HT1080 (cell line): Measurements from ENCODE around the gene FUS. TPM values are rescaled to one million over a fixed set of nuclear protein-coding genes. Genes with fewer than 3 reads are reported as not detected.

ENCODE experiments used
- DNase-seq: peaks from one replicate; pipeline ENCODE4 v3.0.0-alpha.2; 2015; ENCODE audit warnings: low read depth
- small RNA-seq: library from RNA; depleted of rRNA; stranded (forward); fragments of <200 nt; gene quantifications from one replicate; pipeline ENCODE3, GENCODE V24; 2014
- total RNA-seq: library from RNA; depleted of rRNA; stranded (reverse); fragments of >200 nt; shearing (Covaris generic); gene quantifications from 2 replicates; pipeline ENCODE4 v1.2.3, GENCODE V29; 2014; rRNA removed

Gene FUS
- total RNA-seq, 1 experiment from 2014 or later = 34.0 TPM

DNA sequence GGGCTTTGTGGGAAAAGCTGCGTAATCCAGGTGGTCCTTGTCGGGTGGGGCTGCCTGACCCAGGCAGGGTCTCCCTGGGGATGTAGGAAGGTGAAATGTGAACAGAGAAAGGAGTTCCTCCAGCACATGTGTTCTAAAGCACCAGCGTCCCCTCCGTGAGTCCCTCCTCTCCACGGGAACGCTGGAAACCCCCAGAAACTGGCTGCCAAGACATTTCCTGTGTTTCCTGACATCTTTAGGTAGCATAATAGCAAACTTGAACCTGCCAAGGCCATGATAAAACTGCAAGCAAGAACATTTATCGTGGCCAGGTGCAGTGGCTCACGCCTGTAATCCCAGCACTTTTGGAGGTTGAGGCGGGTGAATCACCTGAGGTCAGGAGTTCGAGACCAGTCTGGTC, 49.6 kb downstream of the FUS start:
- DNase-seq = no peak

DNA sequence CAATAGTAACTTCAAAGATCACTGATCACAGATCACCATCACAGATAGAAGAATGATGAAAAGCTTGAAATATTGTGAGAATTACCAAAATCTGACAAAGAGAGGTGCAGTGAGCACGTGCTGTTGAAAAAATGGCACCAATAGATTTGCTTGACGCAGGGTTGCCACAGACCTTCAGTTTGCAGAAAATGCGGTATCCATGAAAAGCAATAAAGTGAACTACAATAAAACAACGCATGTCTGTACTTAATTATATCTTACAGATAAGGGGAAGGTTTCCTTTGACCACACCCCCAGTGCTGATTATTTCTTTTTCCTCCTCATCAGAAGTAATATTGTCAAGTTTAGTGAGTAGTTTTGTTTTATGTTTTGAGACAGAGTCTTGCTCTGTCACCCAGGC, 58.1 kb downstream of the FUS start:
- no peak for DNase-seq

Small RNA genes within 50 kb of the gene (small RNA-seq; reads per million reads assigned to genes)
- not detected for gene AC009088.4
- gene NDUFA3P6 = not detected

Other genes with a start within 250 kb of the FUS start
- gene ORAI3, start 231.1 kb upstream of the FUS start, total RNA-seq = 9.4 and 10.5 TPM in 2 replicates
- gene SETD1A, start 222.4 kb upstream of the FUS start, total RNA-seq = 3.1 and 5.3 TPM in 2 replicates
- 7.3 and 8.9 TPM in 2 replicates for gene HSD3B7, start 194.9 kb upstream of the FUS start, total RNA-seq
- 1.0 and 2.1 TPM in 2 replicates for gene STX1B, start 169.5 kb upstream of the FUS start, total RNA-seq
- 37.9 and 43.7 TPM in 2 replicates for gene STX4, start 146.6 kb upstream of the FUS start, total RNA-seq
- gene ZNF668, start 105.9 kb upstream of the FUS start, total RNA-seq = 16.9 and 21.5 TPM in 2 replicates
- gene ZNF646, start 105.7 kb upstream of the FUS start, total RNA-seq = 14.0 and 24.8 TPM in 2 replicates
- 0.72 and 0.80 TPM in 2 replicates for gene PRSS53, start 91.2 kb upstream of the FUS start, total RNA-seq
- gene VKORC1, start 85.3 kb upstream of the FUS start, total RNA-seq = 104 and 114 TPM in 2 replicates
- gene BCKDK, start 71.8 kb upstream of the FUS start, total RNA-seq = 56.4 and 66.0 TPM in 2 replicates
- gene KAT8, start 62.5 kb upstream of the FUS start, total RNA-seq = 57.0 and 62.1 TPM in 2 replicates
- not detected in 2 replicates for gene PRSS8, start 44.4 kb upstream of the FUS start, total RNA-seq
- gene PRSS36, start 30.1 kb upstream of the FUS start, total RNA-seq = 0.77 and 2.0 TPM in 2 replicates
- 0.63 and 0.72 TPM in 2 replicates for gene PYCARD, start 22.6 kb downstream of the FUS start, total RNA-seq
- 0.06 TPM in 1 of 2 replicates, not detected in the other for gene TRIM72, start 34.0 kb downstream of the FUS start, total RNA-seq
- not detected in 2 replicates for gene PYDC1, start 37.0 kb downstream of the FUS start, total RNA-seq
- 0.02 and 0.03 TPM in 2 replicates for gene ITGAM, start 79.8 kb downstream of the FUS start, total RNA-seq
- gene ITGAX, start 175.0 kb downstream of the FUS start, total RNA-seq = 2.1 and 2.7 TPM in 2 replicates
- 0.03 TPM in 1 of 2 replicates, not detected in the other for gene ITGAD, start 213.2 kb downstream of the FUS start, total RNA-seq
- not detected in 2 replicates for gene COX6A2, start 248.2 kb downstream of the FUS start, total RNA-seq